Activated gamma-delta T cell treated with Interleukin-2 at 50 U/mL for 16 hours (primary cell): ENCODE measurements around the gene RGS5.

ENCODE experiments used
- DNase-seq: peaks from one replicate; pipeline ENCODE4 v3.0.0-alpha.2; 2020

RGS5 gene

DNA sequence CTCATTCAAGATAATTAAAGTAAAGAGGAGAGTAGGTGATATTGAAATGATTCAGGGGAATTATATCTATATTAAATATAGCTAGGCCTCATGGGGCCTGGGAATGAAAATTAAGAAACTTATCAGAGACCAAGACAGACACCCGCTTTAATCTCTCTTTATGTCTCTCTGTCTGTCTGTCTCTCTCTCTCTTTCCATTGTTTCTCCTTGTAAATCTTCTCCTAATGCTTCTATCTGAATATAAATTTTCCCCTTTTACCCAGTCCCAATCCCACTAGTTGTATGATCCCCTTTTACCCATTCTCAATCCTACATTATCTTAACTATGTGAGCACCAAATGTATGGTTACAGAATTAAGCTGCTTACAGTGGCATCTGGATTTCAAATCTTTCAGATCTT is 61.2 kb downstream of the RGS5 start:
- DNase-seq = no peak

GRCh38 chr1:163137556-163138265 is 65.0 kb downstream of the RGS5 start:
- no peak for DNase-seq

GRCh38 chr1:163131981-163132380 is 70.7 kb downstream of the RGS5 start:
- DNase-seq = no peak

DNA sequence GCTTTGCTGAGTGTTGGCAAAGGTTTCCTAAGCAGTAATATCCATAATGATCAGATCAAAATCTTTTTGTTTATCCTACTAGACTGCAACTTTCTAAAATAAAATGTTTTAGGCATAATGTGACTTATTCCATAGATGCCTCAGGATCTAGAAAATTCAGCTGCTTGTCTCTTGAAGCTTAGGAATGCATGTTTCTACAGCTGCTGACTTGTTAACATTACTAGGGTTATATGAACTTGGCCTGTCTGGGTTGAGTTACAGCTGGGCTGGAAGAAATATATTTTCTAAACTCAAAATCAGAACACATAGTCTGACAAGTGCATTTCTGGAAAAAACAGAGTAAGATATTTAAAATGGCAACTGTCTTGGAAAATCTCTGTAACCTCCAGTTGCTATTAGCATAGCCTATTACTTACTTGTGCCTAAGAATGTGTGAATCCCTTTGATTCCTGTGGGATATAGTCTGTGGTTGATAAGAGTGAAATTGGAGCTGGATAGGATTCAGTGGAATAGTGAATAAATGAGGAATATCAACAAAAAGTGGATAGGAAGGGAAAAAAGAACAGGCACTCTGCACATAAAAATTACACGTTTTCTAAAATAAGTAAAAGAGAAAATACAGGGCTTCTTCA is 72.4 kb downstream of the RGS5 start:
- DNase-seq = no peak

DNA sequence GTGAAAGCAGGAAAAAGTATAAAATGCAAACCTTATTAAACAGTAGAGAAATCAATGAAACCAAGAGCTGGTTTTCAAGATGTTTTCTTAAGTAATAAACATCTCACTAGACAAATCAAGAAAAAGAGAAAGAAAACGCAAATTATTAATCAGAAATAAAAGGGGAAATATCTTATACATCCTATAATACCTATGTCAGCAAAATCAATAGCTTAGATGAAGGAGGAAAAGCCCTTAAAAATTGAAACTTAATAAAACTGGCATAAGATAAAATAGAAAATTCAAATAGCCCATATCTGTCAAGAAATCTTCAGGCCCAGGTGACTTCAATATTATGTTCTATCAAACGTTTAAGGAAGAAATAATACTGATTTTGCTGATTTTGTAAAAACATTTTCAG is 74.4 kb downstream of the RGS5 start:
- DNase-seq = no peak

- no peak for DNase-seq
Measured at GRCh38 chr1:163124812-163125211, 77.9 kb downstream of the RGS5 start.

DNA sequence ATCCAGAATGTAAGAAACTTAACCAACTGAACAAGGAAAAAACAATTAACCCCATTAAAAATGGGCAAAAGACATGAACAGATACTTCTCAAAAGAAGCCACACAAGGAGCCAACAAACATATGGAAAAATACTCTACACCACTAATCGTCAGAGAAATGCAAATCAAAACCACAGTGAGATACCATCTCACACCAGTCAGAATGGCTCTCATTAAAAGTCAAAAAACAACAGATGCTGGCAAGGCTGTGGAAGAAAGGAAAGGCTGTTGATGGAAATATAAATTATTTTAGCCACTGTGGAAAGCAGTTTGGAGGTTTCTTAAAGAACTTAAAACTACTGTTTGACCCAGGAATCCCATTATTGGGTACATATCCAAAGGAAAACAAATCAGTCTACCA is 82.3 kb downstream of the RGS5 start:
- no peak for DNase-seq

DNA sequence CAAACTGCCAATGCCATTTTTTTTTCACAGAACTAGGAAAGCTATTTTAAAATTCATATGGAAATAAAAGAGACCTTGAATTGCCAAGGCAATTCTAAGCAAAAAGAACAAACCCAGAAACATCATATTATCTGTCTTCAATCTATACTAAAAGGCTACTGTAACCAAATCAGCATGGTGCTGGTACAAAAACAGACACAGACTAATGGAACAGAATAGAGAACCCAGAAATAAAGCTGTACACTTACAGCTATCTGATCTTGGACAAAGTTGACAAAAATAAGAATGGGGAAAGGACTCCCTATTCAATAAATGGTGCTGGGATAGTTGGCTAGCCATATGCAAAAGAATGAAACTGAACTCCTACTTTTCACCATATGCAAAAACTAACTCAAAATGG is 83.0 kb downstream of the RGS5 start:
- DNase-seq = no peak

GRCh38 chr1:163115887-163116286 is 86.8 kb downstream of the RGS5 start:
- DNase-seq = no peak

DNA sequence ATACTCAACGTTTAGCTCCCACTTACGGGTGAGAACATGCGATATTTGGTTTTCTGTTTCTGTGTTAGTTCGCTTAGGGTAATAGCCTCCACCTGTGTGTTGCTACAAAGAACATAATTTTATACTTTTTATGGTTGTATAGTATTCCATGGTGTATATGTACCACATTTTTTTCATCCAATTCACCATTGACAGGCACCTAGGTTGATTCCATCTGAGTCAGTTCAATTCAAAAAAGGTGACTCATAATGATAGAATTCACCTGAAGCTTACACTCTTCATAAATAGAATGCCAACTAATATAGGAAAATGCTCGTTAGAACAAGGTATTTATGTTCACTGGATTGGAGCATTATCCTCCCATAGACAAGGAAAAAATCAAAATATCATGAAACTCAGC is 95.1 kb downstream of the RGS5 start:
- DNase-seq = no peak

GRCh38 chr1:163106364-163106987 is 96.2 kb downstream of the RGS5 start:
- no peak for DNase-seq

DNA sequence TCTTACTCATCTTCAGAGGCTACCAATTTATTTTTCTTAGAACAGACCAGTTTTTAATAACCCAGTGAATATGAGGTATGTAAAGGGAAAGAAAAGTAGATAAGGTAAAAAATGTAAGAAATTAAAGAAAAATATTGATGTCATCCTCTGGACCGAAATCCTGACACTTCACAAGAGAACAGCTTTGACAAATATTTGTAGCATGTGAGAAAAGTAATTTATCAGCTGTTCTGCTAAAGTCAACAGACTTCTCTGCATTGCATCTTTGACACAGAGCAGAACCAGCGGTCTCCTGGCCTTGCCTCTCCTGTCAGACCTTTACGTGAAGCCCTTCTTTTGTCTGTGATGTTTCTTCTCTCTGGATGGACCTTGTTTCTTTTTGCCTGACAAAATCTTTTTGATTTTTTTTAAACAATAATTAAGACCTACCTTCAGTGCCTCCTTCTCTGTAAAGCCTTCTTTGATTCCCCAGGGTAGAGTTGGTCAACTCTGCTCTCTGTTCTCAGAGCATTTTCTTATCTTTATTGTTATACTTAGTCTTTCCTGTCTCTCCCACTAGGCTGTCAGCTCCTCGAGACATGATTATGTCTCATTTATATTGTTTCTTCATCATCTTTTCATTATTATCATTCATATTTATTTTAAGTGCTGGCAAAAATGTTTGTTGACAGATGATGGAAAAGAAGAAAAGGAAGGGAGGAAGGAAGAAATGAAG is 98.2 kb downstream of the RGS5 start:
- no peak for DNase-seq

GRCh38 chr1:163102590-163102989 is 100.1 kb downstream of the RGS5 start:
- no peak for DNase-seq

DNA sequence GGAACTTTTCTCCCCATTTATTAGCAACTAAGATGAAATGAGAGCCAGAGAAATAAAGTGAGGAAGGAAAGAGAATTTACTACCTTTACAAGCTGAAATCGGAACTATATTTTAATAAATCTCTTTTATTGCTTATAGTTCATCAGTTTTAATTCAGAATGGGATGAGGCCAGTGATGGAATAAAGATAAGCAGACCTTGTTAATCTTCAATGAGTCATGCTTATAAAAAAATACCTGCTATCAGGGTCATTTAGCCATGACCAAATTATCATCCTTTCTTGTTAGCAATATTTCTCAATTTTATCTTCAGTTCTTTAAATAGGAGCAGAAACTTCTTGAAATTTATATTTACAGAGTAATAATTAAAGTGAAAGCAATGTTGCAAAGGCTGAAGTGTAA is 107.5 kb downstream of the RGS5 start:
- DNase-seq = no peak

- no peak for DNase-seq
Measured at GRCh38 chr1:163094589-163094988, 108.1 kb downstream of the RGS5 start.

GRCh38 chr1:163094182-163094581 is 108.5 kb downstream of the RGS5 start:
- no peak for DNase-seq

- no peak for DNase-seq
Measured at GRCh38 chr1:163093579-163093978, 109.1 kb downstream of the RGS5 start.

- no peak for DNase-seq
Measured at GRCh38 chr1:163093169-163093568, 109.5 kb downstream of the RGS5 start.
